Measurements from ENCODE around the gene EML5.
A peak's percentile ranks its signal among the peaks of the same experiment; 100 is the strongest.
"Not testable (repeated sequence)": the region's sequence is repeated elsewhere in the genome, so short reads cannot be mapped to it uniquely, and the experiment has no call there.

The EML5 gene

GRCh38 chr14:88802596-88802995, 9.8 kb upstream of the EML5 start:
- DNase-seq (ENCODE audit: low spot score) = no peak

GRCh38 chr14:88799522-88799921, 6.8 kb upstream of the EML5 start:
- no peak for DNase-seq (ENCODE audit: low spot score)

GRCh38 chr14:88798156-88798555, 5.4 kb upstream of the EML5 start:
- peak; percentile 45 for DNase-seq (ENCODE audit: low spot score)

- DNase-seq (ENCODE audit: low spot score) = no peak
Measured at GRCh38 chr14:88793259-88793625, 489 bp upstream of the EML5 start.

GRCh38 chr14:88791629-88792472, 902 bp downstream of the EML5 start:
- DNase-seq (ENCODE audit: low spot score) = peak; percentile 60

GRCh38 chr14:88791252-88791621, 1.5 kb downstream of the EML5 start:
- no peak for DNase-seq (ENCODE audit: low spot score)

GRCh38 chr14:88790501-88791251, 2.1 kb downstream of the EML5 start:
- DNase-seq (ENCODE audit: low spot score) = no peak

GRCh38 chr14:88789573-88789972, 3.2 kb downstream of the EML5 start:
- DNase-seq (ENCODE audit: low spot score) = not testable (repeated sequence)

GRCh38 chr14:88786715-88787114, 6.0 kb downstream of the EML5 start:
- DNase-seq (ENCODE audit: low spot score) = no peak

GRCh38 chr14:88785911-88786310, 6.8 kb downstream of the EML5 start:
- no peak for DNase-seq (ENCODE audit: low spot score)

- DNase-seq (ENCODE audit: low spot score) = no peak
Measured at GRCh38 chr14:88775532-88775931, 17.2 kb downstream of the EML5 start.

GRCh38 chr14:88770736-88771135, 22.0 kb downstream of the EML5 start:
- DNase-seq (ENCODE audit: low spot score) = no peak

- DNase-seq (ENCODE audit: low spot score) = no peak
Measured at GRCh38 chr14:88765130-88765529, 27.6 kb downstream of the EML5 start.

- no peak for DNase-seq (ENCODE audit: low spot score)
Measured at GRCh38 chr14:88753873-88754272, 38.9 kb downstream of the EML5 start.

GRCh38 chr14:88750945-88751344, 41.8 kb downstream of the EML5 start:
- DNase-seq (ENCODE audit: low spot score) = no peak

GRCh38 chr14:88750413-88750812, 42.3 kb downstream of the EML5 start:
- DNase-seq (ENCODE audit: low spot score) = no peak

GRCh38 chr14:88749139-88749538, 43.6 kb downstream of the EML5 start:
- DNase-seq (ENCODE audit: low spot score) = no peak

- no peak for DNase-seq (ENCODE audit: low spot score)
Measured at GRCh38 chr14:88748288-88748687, 44.5 kb downstream of the EML5 start.

- DNase-seq (ENCODE audit: low spot score) = no peak
Measured at GRCh38 chr14:88746052-88746451, 46.7 kb downstream of the EML5 start.

- no peak for DNase-seq (ENCODE audit: low spot score)
Measured at GRCh38 chr14:88737245-88737644, 55.5 kb downstream of the EML5 start.

- DNase-seq (ENCODE audit: low spot score) = no peak
Measured at GRCh38 chr14:88733121-88733520, 59.6 kb downstream of the EML5 start.

- DNase-seq (ENCODE audit: low spot score) = no peak
Measured at GRCh38 chr14:88729159-88729558, 63.6 kb downstream of the EML5 start.

- no peak for DNase-seq (ENCODE audit: low spot score)
Measured at GRCh38 chr14:88727057-88727456, 65.7 kb downstream of the EML5 start.

- no peak for DNase-seq (ENCODE audit: low spot score)
Measured at GRCh38 chr14:88710709-88711108, 82.0 kb downstream of the EML5 start.

Measured in SW480 (cell line).